ENCODE results near the gene MAP2K6. TPM values are rescaled to one million over a fixed set of nuclear protein-coding genes. Genes with fewer than 3 reads are reported as not detected.

The MAP2K6 gene
- total RNA-seq, 2 donors from 2014 or later: 4.4 to 34.6 TPM

DNA sequence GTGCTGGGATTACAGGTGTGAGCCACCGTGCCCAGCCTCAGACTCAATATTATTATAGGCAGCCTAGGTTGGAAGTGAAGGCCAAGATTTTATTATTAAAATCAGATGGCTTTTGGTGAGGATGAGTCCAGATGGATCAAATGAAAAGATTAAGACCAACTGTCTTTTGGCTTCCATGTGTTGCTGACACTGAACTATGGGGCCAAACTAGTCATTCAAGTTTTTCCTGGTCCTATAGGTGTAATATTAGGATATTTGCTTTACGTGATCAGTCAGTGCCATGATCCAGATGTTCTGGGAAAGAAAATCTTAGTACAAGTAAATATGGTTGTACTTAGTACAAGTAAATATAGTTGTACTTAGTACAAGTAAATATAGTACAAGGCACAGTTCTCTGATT, 140.6 kb downstream of the MAP2K6 start:
- H3K27ac ChIP-seq: no peak overlapping the region
- 71 to 75% methylated on average over 2 of the region's 2 CpGs for WGBS, 2 donors
- DNase-seq: no peak
- TF ChIP-seq, protein P1, sequence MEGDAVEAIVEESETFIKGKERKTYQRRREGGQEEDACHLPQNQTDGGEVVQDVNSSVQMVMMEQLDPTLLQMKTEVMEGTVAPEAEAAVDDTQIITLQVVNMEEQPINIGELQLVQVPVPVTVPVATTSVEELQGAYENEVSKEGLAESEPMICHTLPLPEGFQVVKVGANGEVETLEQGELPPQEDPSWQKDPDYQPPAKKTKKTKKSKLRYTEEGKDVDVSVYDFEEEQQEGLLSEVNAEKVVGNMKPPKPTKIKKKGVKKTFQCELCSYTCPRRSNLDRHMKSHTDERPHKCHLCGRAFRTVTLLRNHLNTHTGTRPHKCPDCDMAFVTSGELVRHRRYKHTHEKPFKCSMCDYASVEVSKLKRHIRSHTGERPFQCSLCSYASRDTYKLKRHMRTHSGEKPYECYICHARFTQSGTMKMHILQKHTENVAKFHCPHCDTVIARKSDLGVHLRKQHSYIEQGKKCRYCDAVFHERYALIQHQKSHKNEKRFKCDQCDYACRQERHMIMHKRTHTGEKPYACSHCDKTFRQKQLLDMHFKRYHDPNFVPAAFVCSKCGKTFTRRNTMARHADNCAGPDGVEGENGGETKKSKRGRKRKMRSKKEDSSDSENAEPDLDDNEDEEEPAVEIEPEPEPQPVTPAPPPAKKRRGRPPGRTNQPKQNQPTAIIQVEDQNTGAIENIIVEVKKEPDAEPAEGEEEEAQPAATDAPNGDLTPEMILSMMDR (IDR thresholded peaks at IDR 0.05): no peak
- no peak for TF ChIP-seq POLR2A (IDR thresholded peaks at IDR 0.05)
- H3K27me3 ChIP-seq: no peaks in the 10 kb centered on the region
- H3K4me3 ChIP-seq: no peak overlapping the region
- peaks cover 0 to 4% (median 0%) of the 10 kb centered on the region in 3 donors for H3K9me3 ChIP-seq
- no peaks in the 10 kb centered on the region for H3K36me3 ChIP-seq (replicated peaks in 1 of 2; ENCODE audit: insufficient read depth in 1 of 2, low read depth in 2 of 2)
- H3K4me1 ChIP-seq: peaks cover 1% of the 10 kb centered on the region
- ATAC-seq: no peak
- intact Hi-C loops (cut with DNase I): no loop called here

DNA sequence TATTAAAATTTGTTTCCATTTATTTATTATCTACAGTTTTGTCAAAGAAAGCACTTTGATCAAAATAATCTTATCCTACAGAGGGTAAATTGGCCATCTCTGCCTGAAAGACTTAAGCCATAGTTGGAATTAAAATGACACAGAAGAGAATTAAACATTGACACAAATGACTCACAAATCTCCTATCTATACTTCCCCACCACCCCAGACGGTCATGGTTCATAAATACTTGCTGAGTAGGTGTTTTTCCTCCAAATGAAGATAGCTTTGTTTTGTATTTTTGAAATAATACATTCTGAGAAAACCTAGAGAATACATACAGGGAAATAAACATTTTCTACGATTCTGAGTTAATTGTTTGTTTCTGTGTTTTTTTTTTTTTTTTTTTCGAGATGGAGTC, 142.8 kb downstream of the MAP2K6 start:
- WGBS, 2 donors: 62 to 69% methylated on average over 3 of the region's 3 CpGs
- intact Hi-C loops (cut with DNase I): no loop called here
- Histone ChIP-seq H3K4me1 (no peaks in the 10 kb centered on the region), H3K36me3 (replicated peaks in 1 of 2; ENCODE audit: insufficient read depth in 1 of 2, low read depth in 2 of 2) (no peaks in the 10 kb centered on the region), H3K27me3 (no peaks in the 10 kb centered on the region), H3K4me3 (no peak overlapping the region), H3K9me3 (peaks cover 0 to 4% (median 0%) of the 10 kb centered on the region in 3 donors), H3K27ac (no peak overlapping the region)
- TF ChIP-seq, protein P1 (IDR thresholded peaks at IDR 0.05): no peak
- no peak for TF ChIP-seq POLR2A (IDR thresholded peaks at IDR 0.05)
- ATAC-seq (no peak), DNase-seq (no peak)

DNA sequence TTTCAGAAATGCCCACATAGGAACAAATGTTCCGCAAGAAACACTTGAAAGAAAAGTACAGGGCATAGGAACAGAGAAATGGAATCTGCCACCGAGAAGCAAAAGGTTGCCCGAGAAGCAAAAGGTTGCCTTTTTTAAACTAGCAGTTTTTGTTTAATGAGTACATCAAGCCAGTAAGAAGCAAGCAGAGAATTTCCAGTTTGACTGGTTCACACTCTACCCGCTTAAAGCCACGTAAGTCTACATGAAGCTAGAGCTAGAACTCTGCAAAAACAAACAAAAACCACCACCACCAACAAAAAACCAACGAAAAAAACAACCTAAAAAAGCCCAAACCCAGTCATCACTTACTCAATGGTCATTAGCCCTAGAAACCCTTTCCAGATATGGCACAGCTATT, 144.3 kb downstream of the MAP2K6 start:
- H3K9me3 ChIP-seq: no peaks in the 10 kb centered on the region
- DNase-seq (no peak), ATAC-seq (no peak)
- H3K36me3 ChIP-seq (replicated peaks in 1 of 2; ENCODE audit: insufficient read depth in 1 of 2, low read depth in 2 of 2): no peaks in the 10 kb centered on the region
- no peak overlapping the region for H3K27ac ChIP-seq
- WGBS, 2 donors: 74 to 82% methylated on average over 6 of the region's 6 CpGs
- intact Hi-C loops (cut with DNase I): no loop called here
- no peak overlapping the region for H3K4me3 ChIP-seq
- no peaks in the 10 kb centered on the region for H3K4me1 ChIP-seq
- no peak for TF ChIP-seq POLR2A (IDR thresholded peaks at IDR 0.05)
- TF ChIP-seq, protein P1 (IDR thresholded peaks at IDR 0.05): no peak
- no peaks in the 10 kb centered on the region for H3K27me3 ChIP-seq

DNA sequence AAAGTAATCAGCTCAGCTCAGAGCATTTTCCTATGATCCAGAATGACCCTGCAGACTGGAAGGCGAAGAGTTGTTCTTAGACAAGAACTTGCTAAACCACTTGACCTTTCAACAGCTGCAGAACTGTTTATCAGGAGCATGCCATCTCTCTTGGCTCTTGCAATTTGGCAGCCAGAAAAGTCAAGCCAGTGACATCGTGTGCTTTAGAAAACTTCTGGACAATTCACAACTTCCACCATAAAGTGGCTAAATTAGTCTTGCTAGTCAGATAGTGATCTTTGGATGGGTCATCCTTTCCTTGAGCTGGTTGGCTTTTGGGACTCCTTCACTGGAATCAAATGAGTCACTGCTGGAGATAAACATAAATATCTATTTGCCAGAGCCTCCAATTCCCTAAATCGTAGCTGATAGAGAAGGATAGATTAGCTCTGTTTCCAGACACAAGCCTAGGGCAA, 146.5 kb downstream of the MAP2K6 start:
- intact Hi-C loops (cut with DNase I): loop anchor here (10.0 kb wide), 1 partner anchor 584 kb away; no protein-coding TSS in a partner anchor

DNA sequence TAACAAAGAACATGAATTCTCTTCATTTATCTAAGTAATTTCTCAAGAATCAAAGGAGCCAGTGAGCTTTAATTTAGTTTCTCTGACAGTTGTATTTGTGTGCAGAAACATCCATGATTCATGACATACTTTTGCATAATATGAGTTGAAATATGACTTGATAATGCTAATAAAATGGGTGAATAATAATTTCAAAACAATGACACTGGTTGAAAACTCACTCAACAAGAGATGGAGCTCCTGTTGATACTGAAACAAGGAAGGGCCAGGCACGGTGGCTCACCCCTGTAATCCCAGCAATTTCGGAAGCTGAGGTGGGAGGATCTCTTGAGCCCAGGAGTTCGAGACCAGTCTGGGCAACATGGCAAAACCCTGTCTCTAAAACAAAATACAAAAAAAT, 147.0 kb downstream of the MAP2K6 start:
- Histone ChIP-seq H3K27ac (no peak overlapping the region), H3K4me1 (no peaks in the 10 kb centered on the region), H3K9me3 (no peaks in the 10 kb centered on the region), H3K36me3 (replicated peaks in 1 of 2; ENCODE audit: insufficient read depth in 1 of 2, low read depth in 2 of 2) (no peaks in the 10 kb centered on the region), H3K27me3 (no peaks in the 10 kb centered on the region), H3K4me3 (no peak overlapping the region)
- no peak for TF ChIP-seq POLR2A (IDR thresholded peaks at IDR 0.05)
- TF ChIP-seq, protein P1 (IDR thresholded peaks at IDR 0.05): no peak
- intact Hi-C loops (cut with DNase I): loop anchor here (10.0 kb wide), 1 partner anchor 583 kb away; no protein-coding TSS in a partner anchor
- no peak for ATAC-seq
- 88 to 89% methylated on average over 3 of the region's 3 CpGs for WGBS, 2 donors
- no peak for DNase-seq

More for the DNA sequence above, 146.5 kb downstream of the MAP2K6 start:
- ATAC-seq: no peak
- H3K27ac ChIP-seq: no peak overlapping the region
- no peaks in the 10 kb centered on the region for H3K36me3 ChIP-seq (replicated peaks in 1 of 2; ENCODE audit: insufficient read depth in 1 of 2, low read depth in 2 of 2)
- H3K4me3 ChIP-seq: no peak overlapping the region
- H3K4me1 ChIP-seq: no peaks in the 10 kb centered on the region
- TF ChIP-seq, protein P1 (IDR thresholded peaks at IDR 0.05): no peak
- TF ChIP-seq POLR2A (IDR thresholded peaks at IDR 0.05): no peak
- WGBS, 2 donors: 25 to 36% methylated on average over 3 of the region's 3 CpGs
- no peak for DNase-seq
- H3K27me3 ChIP-seq: no peaks in the 10 kb centered on the region
- no peaks in the 10 kb centered on the region for H3K9me3 ChIP-seq
